Mucosa of rectum (tissue), 2 donors: ENCODE measurements around the gene CTNNBL1.

Experiments
- H3K27ac ChIP-seq, 2 donors: one replicate each; pipeline ENCODE4 v1.7.0; 2013; ENCODE audit warnings: inconsistent platforms in 2 of 2, low read depth in 2 of 2, low read length in 2 of 2
- H3K27me3 ChIP-seq, 2 donors: one replicate each; pipeline ENCODE4 v1.7.0; 2013; ENCODE audit warnings: low read length in 2 of 2; ENCODE audit not compliant: control insufficient read depth in 2 of 2, insufficient read depth in 2 of 2
- H3K36me3 ChIP-seq, 2 donors: one replicate each; pipeline ENCODE4 v1.7.0; 2013; ENCODE audit warnings: low read length in 2 of 2; ENCODE audit not compliant: control insufficient read depth in 2 of 2, insufficient read depth in 2 of 2
- H3K4me1 ChIP-seq, 2 donors: one replicate each; pipeline ENCODE4 v1.7.0; 2013; ENCODE audit warnings: low read length in 2 of 2, mild to moderate bottlenecking in 1 of 2; ENCODE audit not compliant: control insufficient read depth in 2 of 2, insufficient read depth in 2 of 2
- H3K4me3 ChIP-seq, 2 donors: one replicate each; pipeline ENCODE4 v1.7.0; 2013; ENCODE audit warnings: low read length in 2 of 2
- H3K9ac ChIP-seq, 2 donors: one replicate each; pipeline ENCODE4 v1.7.0; 2013; ENCODE audit warnings: low read length in 2 of 2, low read depth in 1 of 2, mild to moderate bottlenecking in 1 of 2
- H3K9me3 ChIP-seq, 2 donors: one replicate each; pipeline ENCODE4 v1.7.0; 2013; ENCODE audit warnings: low read length in 2 of 2; ENCODE audit not compliant: control insufficient read depth in 2 of 2
- donor health status: healthy.
- donor health status: Normal muscosa, but diverticular disease.

The CTNNBL1 gene

DNA sequence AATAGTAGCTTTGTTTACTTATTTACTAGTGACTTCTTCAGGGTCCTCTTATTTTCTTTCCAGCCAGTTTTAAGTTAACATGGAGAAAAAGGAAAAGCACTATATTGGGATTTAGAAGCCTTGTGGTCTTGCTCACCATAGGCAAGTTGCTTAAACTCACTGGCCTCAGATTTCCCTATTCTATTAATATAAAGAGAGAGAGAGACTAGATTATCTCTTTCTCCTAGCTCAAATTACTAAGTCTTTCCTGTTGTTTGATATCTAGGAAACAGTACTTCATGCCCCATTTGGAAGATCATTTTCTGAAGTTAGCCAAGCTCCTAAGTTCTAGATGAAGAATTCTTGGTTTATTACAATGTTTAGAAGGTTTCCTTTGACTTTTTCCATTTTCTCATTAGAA lies 32.5 kb downstream of the CTNNBL1 start:
- H3K9me3 ChIP-seq, result no peaks in the 10 kb centered on the region
- no peak overlapping the region for H3K4me3 ChIP-seq
- H3K9ac ChIP-seq, result no peak overlapping the region
- H3K27ac ChIP-seq, result no peak overlapping the region
- H3K4me1 ChIP-seq, result no peaks in the 10 kb centered on the region
- H3K36me3 ChIP-seq, result peaks cover 0 to 3% of the 10 kb centered on the region in 2 donors
- no peaks in the 10 kb centered on the region for H3K27me3 ChIP-seq

DNA sequence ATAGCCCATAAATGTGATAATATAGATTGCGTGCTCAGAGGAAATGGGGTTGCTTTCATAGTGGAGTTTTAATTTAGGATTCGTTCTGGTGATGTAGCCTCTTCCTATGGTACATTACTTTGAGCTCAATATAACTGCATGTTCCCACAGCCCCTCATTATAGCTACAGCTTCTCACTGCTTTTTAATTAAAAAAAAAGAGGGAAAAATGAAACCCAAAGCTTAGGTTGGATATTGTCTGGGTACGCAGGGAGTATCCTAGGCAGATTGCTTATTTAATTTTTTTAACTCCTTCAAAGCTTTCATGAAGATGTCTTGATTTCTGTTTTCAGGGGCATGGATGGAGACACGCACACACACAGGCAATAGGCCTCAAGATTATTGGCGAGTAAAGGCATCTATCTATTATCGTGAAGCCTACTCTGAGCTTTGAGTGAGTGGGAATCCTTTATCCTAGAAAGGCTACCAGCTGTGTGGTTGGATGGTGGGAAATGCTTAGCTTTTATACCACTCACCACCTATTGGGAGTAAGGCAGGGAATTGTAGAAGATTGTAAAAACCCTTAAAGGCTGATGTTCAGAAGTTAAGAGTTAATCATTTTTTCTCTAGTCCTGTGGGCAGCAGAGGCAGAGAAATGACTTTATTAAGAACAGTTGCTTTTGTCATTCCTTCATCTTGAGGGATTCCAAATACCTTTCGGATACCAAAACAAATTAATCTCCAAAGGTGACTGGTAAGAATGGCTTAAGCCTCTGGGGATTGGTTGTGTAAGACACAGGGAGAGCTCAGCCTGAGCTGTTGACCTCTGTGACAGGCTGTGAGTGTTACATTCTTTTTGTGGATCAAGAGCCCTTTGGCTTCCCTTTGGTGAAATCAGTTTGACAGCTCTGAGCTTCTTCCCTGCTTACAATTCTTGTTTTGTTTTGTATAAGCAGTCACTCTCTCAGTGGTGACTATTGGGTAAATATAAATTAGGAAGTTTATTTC lies 33.4 kb downstream of the CTNNBL1 start:
- no peak overlapping the region for H3K4me3 ChIP-seq
- no peak overlapping the region for H3K27ac ChIP-seq
- H3K36me3 ChIP-seq, result peaks cover 0 to 3% of the 10 kb centered on the region in 2 donors
- no peaks in the 10 kb centered on the region for H3K4me1 ChIP-seq
- no peak overlapping the region for H3K9ac ChIP-seq
- no peaks in the 10 kb centered on the region for H3K9me3 ChIP-seq
- no peaks in the 10 kb centered on the region for H3K27me3 ChIP-seq

DNA sequence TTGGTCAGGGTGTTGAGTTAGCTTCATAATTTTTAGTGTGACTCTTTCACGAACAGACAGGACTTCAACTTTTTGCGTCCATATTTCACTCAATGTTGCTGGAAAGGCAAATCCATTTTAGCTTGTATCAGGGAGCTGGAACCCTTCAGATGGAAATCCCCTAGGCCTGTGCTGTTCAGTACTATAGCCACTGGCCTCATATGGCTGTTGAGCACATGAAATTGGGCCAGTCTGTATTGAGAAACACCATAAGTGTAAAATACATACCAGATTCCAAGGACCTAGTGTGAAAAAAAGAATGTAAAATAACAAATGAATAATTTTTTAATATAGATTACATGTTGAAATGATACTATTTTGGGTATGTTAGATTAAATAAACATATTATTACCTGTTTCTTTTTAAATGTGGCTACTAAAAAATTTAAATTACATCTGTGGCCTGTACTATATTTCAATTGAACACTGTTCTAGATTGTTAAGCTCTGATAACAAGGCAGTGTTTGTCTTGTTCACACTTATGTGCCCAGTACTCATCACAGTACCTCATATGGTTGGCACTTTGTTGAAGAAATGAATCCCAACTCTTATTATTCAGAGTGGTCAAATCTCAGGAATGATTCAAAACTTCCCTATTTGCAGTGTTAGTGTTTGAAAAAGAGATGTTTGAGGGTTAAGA lies 34.3 kb downstream of the CTNNBL1 start:
- no peak overlapping the region for H3K27ac ChIP-seq

DNA sequence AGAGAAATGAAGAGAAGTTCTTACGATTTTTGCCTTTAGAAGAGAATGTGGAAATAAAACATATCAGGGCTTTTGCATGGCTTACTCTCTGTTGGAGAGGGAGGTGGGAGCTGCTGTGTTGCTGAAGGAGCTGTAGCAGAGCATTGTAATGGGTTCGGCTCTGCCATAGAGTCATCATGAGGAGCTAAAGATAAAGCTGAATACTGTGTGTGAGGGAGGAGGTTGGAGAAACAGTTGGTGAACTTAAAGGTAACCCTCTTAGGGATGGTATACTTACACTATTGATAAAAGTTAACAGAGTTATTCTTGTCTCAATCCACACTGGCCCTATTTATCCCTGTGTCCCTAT lies 34.8 kb downstream of the CTNNBL1 start:
- H3K9ac ChIP-seq, result no peak overlapping the region
- no peaks in the 10 kb centered on the region for H3K27me3 ChIP-seq
- H3K4me1 ChIP-seq, result no peaks in the 10 kb centered on the region
- no peak overlapping the region for H3K27ac ChIP-seq
- H3K9me3 ChIP-seq, result no peaks in the 10 kb centered on the region
- peaks cover 2 to 9% of the 10 kb centered on the region in 2 donors for H3K36me3 ChIP-seq
- no peak overlapping the region for H3K4me3 ChIP-seq

More for the DNA sequence above, 34.3 kb downstream of the CTNNBL1 start:
- Histone ChIP-seq H3K9ac (no peak overlapping the region), H3K27me3 (no peaks in the 10 kb centered on the region), H3K4me3 (no peak overlapping the region), H3K9me3 (no peaks in the 10 kb centered on the region), H3K36me3 (peaks cover 0 to 6% of the 10 kb centered on the region in 2 donors), H3K4me1 (no peaks in the 10 kb centered on the region)

DNA sequence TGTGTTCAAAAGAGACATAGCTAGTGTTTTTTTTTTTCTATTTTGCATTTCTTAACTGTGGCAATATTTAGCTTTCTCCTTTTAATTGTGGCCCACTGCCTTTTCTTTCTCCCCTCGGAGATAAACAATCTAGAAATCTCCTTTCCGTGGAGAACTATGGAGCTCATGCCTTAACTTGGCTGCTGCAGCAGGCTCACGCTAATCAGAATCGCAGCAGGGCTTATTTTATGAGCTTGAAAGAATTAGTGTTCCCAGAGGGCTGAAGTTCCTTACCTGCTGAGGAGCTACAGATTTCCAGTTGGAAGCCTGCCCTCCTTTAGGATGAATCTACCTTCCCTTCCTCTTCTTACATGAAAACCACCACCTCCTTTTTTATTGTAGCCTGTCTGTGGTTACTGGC lies 35.6 kb downstream of the CTNNBL1 start:
- no peak overlapping the region for H3K9ac ChIP-seq
- H3K4me3 ChIP-seq, result no peak overlapping the region
- H3K36me3 ChIP-seq, result peaks cover 2 to 13% of the 10 kb centered on the region in 2 donors
- H3K27me3 ChIP-seq, result no peaks in the 10 kb centered on the region
- no peaks in the 10 kb centered on the region for H3K9me3 ChIP-seq
- H3K27ac ChIP-seq, result no peak overlapping the region
- no peaks in the 10 kb centered on the region for H3K4me1 ChIP-seq

DNA sequence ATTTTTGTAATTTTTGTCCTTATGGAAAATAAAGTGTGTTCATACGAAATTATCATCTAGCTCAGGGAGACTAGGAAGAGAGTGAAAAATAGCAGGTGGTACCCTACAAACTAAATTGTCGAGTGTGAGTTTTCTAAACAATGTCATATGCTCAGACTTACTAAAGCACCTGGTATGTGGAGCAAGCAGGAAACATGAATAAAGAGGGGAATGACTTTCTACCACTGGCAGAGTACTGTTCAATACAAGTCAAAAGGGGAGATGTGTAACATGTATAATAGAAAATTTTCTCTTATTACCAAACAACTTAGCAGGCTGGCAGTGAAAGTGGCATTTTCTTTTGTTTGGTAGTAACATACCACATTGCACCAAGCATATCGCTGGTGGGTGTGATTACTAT lies 36.1 kb downstream of the CTNNBL1 start:
- no peak overlapping the region for H3K4me3 ChIP-seq
- H3K27me3 ChIP-seq, result no peaks in the 10 kb centered on the region
- H3K9me3 ChIP-seq, result no peaks in the 10 kb centered on the region
- H3K27ac ChIP-seq, result no peak overlapping the region
- H3K36me3 ChIP-seq, result peaks cover 2 to 16% of the 10 kb centered on the region in 2 donors
- H3K4me1 ChIP-seq, result no peaks in the 10 kb centered on the region
- no peak overlapping the region for H3K9ac ChIP-seq

DNA sequence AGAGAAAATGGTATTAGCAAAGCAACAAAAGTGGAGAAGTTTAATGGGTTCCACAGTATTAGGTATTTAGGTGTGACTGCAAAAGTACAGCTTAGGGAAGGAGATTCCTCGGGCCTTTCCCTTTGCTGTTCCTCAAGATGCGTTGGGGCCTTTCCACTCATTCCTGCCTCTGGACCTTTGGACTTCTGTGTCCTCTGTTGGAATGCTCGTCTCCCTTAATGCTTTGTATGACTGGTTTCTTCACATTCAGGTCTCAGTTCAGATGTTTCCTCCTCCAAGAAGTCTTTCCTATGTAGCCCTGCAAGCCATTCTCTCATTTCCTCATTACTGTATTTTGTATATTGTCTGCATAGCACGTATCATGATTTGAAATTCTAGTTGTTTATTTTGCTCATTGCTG lies 39.6 kb downstream of the CTNNBL1 start:
- peaks cover 13 to 27% of the 10 kb centered on the region in 2 donors for H3K36me3 ChIP-seq
- no peaks in the 10 kb centered on the region for H3K27me3 ChIP-seq
- H3K4me3 ChIP-seq, result no peak overlapping the region
- no peaks in the 10 kb centered on the region for H3K9me3 ChIP-seq
- H3K4me1 ChIP-seq, result no peaks in the 10 kb centered on the region
- H3K27ac ChIP-seq, result no peak overlapping the region
- H3K9ac ChIP-seq, result no peak overlapping the region

DNA sequence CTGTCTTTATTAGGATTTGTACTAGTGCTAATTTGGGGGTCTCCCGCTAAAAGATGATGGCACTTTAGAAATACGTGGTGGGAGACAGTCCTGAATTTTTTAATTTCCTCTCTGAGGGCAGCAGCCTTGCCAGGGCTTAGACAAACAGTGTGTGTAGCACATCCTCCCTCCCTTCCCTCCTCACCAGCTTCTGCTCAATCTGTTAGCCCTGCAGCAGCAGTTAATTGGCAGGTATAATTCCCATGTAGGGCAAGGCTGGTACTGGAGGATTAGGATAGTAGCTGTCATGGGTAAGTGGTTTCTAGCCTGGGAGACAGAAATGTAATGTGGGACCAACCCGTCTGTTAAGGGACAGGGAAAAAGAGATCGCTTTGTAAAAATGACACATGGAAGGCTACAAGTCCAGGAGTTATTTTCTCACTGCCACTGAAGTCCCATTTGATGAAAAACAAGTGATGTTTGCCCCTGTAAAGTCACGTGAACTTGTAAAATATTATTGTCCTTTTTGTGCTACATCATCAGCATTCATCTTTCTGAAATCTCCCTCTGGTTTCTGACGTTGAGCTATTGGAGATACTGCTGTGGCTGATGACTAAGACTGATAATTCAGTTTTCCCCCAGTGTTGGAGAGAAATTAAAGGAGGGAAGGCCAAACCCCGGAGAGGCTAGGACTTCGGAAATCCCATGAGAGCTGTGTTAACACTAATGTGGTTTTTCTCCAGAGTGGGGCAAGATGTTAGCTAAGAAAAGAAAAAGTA lies 40.6 kb downstream of the CTNNBL1 start:
- no peak overlapping the region for H3K27ac ChIP-seq
- no peak overlapping the region for H3K4me3 ChIP-seq
- no peak overlapping the region for H3K9ac ChIP-seq
- peaks cover 20 to 31% of the 10 kb centered on the region in 2 donors for H3K36me3 ChIP-seq
- no peaks in the 10 kb centered on the region for H3K27me3 ChIP-seq
- H3K9me3 ChIP-seq, result no peaks in the 10 kb centered on the region
- H3K4me1 ChIP-seq, result no peaks in the 10 kb centered on the region

DNA sequence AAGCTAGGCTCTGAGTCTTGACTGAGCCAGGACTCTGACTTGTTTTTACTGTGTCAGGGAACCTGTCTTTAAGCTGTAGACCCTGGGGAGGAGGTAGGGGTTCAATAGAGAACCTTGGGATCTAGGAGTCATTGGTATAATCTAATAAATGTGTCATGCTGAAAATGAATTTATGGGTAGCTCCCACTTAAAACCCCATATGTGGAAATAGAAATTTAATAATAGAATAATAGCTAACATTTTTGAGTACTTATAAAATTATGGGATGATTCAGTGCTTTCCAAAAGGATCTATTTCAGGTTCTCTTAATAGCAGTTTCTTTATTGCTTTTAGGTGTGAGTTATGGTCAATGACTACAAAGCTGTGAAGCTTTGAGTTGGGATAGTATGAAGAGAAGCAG lies 41.7 kb downstream of the CTNNBL1 start:
- Histone ChIP-seq H3K9me3 (no peaks in the 10 kb centered on the region), H3K4me3 (no peak overlapping the region), H3K36me3 (peaks cover 20 to 31% of the 10 kb centered on the region in 2 donors), H3K9ac (no peak overlapping the region), H3K27ac (no peak overlapping the region), H3K4me1 (no peaks in the 10 kb centered on the region), H3K27me3 (no peaks in the 10 kb centered on the region)

DNA sequence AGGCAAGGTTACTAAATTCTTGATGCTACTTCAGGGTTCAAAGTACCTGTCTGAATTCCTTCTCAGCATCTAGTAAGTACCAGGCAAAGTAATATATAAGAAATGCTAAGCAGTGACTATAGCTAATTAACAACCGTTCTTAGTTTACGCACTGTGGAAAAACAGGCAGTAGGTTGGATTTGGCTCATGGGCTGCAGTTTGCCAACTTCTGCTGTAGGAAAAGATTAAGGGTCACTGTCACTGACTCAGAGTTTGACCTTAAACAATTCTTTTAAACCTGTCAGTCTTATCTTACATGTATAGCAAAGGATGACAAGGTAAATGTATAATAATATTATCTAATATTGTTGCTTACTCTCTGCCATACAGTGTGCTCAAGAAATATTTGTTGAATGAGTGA lies 42.3 kb downstream of the CTNNBL1 start:
- Histone ChIP-seq H3K9ac (no peak overlapping the region), H3K27ac (no peak overlapping the region), H3K4me1 (no peaks in the 10 kb centered on the region), H3K27me3 (no peaks in the 10 kb centered on the region), H3K4me3 (no peak overlapping the region), H3K9me3 (no peaks in the 10 kb centered on the region), H3K36me3 (peaks cover 20 to 31% of the 10 kb centered on the region in 2 donors)
